ENCODE results near the gene HOXB6.
A peak's percentile ranks its signal among the peaks of the same experiment; 100 is the strongest.

HOXB6 gene

DNA sequence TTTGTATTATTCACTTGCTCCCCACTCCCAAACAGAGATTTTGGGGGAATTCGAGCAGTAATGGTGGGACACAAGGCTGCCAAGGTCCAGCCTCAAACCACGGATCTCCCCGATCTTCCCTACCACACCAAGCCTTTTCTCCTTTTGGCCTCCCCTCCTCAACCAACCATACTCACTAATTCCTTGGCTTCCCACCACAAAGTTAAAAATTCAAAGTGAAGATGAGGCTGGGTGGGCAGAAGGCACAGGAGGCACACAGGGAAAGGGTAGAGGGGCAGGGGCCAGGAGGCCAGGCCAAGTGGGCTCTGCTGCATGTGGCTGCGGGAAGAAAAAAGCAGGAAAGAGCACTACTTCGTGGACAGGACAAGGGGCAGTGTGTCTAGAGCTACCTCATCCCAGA is 41.9 kb downstream of the HOXB6 start:
- H3K4me3 ChIP-seq (ENCODE audit: low read length) = no peak overlapping the region
- DNase-seq (ENCODE audit: low read depth) = no peak

DNA sequence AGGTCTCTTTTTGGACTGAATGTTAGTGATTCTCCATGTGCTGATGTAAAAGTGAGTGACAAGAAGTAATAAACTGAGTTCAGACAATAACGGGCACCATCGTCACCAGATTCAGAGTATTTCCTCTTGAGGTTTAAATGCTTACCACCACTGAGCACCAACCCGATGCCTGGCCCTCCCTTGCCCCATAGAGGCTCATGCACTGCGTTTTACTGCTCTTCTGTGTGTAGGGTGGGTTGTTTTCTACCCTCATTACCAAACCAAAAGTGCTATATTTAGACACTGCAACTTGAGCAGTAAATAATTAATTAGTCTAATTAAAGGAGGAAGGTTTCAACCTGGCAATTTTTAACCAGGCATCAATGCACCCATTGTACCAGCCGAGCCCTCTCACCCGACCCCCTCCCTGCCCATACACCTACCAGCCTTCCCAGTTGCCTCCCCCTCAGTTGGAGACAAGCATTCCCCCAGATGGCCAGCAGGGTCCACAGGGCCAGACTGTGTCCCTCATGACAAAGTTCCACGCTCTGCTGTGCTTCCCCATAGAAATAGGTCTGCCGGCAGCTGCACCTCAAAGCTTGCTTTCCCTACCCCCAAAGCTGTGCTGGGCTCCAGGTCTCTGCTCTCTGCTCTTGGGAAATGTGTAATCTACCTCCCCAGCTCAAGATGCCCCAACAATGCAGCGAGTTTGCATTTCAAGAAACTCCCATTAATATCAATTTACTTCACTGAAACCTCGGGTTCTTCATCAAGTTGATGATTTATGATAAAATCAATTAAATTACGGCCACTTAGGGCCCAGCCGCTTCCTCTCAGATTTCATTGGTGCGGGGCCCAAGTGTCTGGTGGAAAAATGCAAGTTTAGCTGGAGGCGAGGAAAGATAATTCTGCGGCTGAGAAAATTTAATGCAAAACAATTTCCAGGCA is 42.6 kb downstream of the HOXB6 start:
- Histone ChIP-seq H3K27me3 (replicated peaks; ENCODE audit: control insufficient read depth, insufficient read depth, low read length) (no peaks in the 10 kb centered on the region), H3K9me3 (ENCODE audit: control insufficient read depth, low read length) (no peaks in the 10 kb centered on the region), H3K4me1 (ENCODE audit: control insufficient read depth, insufficient read depth, low read length) (peaks cover 46% of the 10 kb centered on the region), H3K4me3 (ENCODE audit: low read length) (no peak overlapping the region), H3K9ac (ENCODE audit: low read length) (no peak overlapping the region), H3K36me3 (ENCODE audit: control insufficient read depth, insufficient read depth, low read length, severe bottlenecking) (no peaks in the 10 kb centered on the region)
- DNase-seq (ENCODE audit: low read depth) = no peak

More for the DNA sequence above, 41.9 kb downstream of the HOXB6 start:
- H3K9ac ChIP-seq (ENCODE audit: low read length) = no peak overlapping the region
- H3K4me1 ChIP-seq (ENCODE audit: control insufficient read depth, insufficient read depth, low read length) = peaks cover 47% of the 10 kb centered on the region
- H3K9me3 ChIP-seq (ENCODE audit: control insufficient read depth, low read length) = no peaks in the 10 kb centered on the region
- H3K27me3 ChIP-seq (replicated peaks; ENCODE audit: control insufficient read depth, insufficient read depth, low read length) = no peaks in the 10 kb centered on the region
- no peaks in the 10 kb centered on the region for H3K36me3 ChIP-seq (ENCODE audit: control insufficient read depth, insufficient read depth, low read length, severe bottlenecking)

DNA sequence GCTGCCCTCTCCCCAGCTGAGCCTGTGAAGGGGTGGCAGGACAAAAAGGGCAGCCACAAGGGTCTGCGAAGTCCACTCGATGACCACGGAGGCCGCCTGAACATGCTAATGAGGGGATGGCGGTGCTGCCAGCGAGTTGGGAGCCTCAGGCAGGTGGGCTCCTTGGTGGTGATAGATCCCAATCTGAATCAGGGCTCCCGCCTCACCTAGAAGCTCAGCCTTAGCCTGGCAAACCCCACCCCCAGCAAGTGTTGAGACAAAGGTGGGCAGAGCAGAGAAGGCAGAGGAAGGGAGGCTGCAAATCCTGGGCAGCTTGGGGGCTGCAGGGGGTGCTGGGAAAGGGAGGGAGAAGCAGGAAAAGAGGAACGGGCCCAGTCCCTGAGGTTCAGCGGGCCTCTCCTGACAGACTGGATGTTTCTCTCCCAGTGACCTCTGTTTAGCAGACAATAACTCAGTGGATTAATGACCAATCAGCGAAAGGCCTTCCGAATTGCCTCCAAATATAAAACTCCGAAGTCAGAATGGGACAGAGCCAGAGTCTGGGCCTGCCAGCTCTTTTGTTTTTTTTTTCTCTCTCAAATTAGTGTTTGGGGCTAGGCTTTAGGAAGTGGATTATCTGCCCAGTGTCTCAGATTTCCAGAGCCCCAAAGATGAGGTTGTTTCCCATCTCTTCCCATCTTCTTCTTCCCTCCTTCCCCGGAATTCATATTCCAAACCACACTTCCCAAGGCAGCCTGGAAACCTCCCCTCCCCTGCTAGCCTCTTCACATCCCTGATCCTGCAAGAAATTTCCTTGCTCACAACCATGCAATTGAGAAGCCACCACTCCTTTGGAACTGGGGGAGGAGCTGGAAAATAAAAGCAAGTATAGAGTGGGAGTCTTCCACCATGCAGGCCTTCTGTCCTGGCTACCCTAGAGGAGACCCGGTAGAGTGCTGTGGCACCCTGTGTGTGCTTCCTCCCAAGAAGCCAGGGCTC is 44.7 kb downstream of the HOXB6 start:
- no peaks in the 10 kb centered on the region for H3K27me3 ChIP-seq (replicated peaks; ENCODE audit: control insufficient read depth, insufficient read depth, low read length)
- no peaks in the 10 kb centered on the region for H3K36me3 ChIP-seq (ENCODE audit: control insufficient read depth, insufficient read depth, low read length, severe bottlenecking)
- no peak for DNase-seq (ENCODE audit: low read depth)
- H3K4me1 ChIP-seq (ENCODE audit: control insufficient read depth, insufficient read depth, low read length) = peaks cover 56% of the 10 kb centered on the region
- H3K4me3 ChIP-seq (ENCODE audit: low read length) = no peak overlapping the region
- H3K9me3 ChIP-seq (ENCODE audit: control insufficient read depth, low read length) = no peaks in the 10 kb centered on the region
- peak overlapping the region; percentile 48 for H3K9ac ChIP-seq (ENCODE audit: low read length)

DNA sequence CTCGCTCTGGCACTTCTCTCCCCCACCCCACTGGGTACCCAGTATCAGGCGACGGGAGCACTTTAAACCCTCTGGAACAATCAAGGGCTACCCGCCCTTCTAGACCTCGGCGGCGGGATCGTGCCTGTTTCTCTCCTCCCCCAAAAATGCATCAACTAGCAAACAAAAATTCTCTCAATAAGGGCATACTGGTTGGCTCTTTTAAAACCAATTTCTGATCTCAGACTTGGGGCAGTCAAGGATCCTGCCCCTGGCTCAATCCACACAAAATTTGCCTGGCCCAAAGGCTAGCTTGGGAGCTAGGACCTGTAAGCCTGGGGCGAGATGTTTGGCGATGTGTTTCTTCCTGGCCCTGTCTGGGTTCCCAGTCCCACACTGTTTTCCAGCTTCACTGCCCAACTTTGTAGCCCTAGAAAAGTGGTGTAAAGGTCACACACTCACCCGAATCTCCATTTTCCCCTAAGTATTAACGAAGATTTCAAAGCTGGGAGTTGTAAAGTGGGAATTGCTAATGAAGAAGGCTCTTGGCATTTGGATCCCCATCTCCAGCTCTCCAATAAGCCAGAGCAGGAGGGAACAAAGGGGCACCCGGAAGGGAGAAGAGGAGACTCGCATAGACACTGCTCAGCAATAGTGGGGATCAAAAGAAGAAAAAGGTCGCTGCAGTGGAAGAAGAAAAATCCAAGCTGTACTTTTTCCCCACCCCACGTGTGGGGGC is 45.5 kb downstream of the HOXB6 start:
- Histone ChIP-seq H3K36me3 (ENCODE audit: control insufficient read depth, insufficient read depth, low read length, severe bottlenecking) (no peaks in the 10 kb centered on the region), H3K9ac (ENCODE audit: low read length) (peak overlapping the region; percentile 48), H3K4me3 (ENCODE audit: low read length) (no peak overlapping the region), H3K27me3 (replicated peaks; ENCODE audit: control insufficient read depth, insufficient read depth, low read length) (no peaks in the 10 kb centered on the region), H3K9me3 (ENCODE audit: control insufficient read depth, low read length) (no peaks in the 10 kb centered on the region), H3K4me1 (ENCODE audit: control insufficient read depth, insufficient read depth, low read length) (peaks cover 56% of the 10 kb centered on the region)
- DNase-seq (ENCODE audit: low read depth) = no peak

DNA sequence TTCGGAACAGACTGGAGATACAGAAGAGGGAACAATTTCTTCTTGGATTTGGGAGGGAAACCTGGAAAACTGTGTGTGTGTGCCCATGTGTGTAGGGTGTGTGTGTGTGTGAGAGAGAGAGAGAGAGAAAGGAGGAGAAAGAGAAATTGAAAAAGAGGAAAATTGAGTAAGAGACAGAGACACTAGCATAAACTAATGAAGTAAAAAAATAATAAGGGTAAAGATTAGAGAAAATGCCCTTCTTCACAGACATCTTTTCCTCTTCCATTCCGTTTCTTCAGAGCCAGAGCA is 46.0 kb downstream of the HOXB6 start:
- no peak for DNase-seq (ENCODE audit: low read depth)
- Histone ChIP-seq H3K36me3 (ENCODE audit: control insufficient read depth, insufficient read depth, low read length, severe bottlenecking) (no peaks in the 10 kb centered on the region), H3K4me3 (ENCODE audit: low read length) (no peak overlapping the region), H3K4me1 (ENCODE audit: control insufficient read depth, insufficient read depth, low read length) (peaks cover 61% of the 10 kb centered on the region), H3K9me3 (ENCODE audit: control insufficient read depth, low read length) (no peaks in the 10 kb centered on the region), H3K9ac (ENCODE audit: low read length) (peak overlapping the region; percentile 48), H3K27me3 (replicated peaks; ENCODE audit: control insufficient read depth, insufficient read depth, low read length) (no peaks in the 10 kb centered on the region)

DNA sequence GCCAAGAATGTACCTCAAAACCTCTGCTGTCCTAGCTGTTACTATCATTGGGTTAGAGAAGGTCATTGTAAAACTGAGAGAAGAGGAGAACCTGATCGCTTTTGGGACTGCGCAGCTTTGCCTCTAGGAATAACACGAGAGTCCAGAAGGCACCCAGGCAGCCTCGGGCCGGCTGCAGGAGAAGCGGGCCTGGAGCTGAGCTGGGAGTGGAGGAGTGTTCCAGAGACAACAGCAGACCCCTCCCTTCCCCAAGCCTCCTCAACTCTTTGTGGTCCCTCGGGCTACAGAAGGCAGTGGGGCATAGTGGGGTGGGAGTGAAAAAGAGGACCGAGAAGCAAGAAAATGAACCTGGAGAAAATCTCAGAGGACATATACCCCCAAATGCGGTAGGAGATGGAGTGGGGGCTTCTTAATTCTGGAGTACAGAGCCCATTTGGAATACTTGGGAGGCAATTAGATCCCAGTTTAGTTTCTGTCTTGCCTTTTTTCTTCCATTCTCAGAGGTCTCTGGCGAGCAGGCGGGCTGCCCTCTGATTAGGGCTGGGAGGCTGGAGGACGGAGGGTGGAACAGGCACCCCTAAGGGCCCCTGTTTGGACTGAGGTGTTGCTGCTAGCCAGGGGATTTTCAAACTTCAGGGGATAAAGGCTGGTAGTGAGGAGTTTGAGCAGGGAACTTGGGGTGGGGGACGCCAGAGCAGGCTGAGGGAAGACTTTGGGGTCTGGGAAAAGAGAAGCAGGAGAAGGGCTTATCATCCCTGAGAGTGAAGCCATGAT is 46.5 kb downstream of the HOXB6 start:
- Histone ChIP-seq H3K9me3 (ENCODE audit: control insufficient read depth, low read length) (no peaks in the 10 kb centered on the region), H3K4me3 (ENCODE audit: low read length) (no peak overlapping the region), H3K9ac (ENCODE audit: low read length) (no peak overlapping the region), H3K27me3 (replicated peaks; ENCODE audit: control insufficient read depth, insufficient read depth, low read length) (no peaks in the 10 kb centered on the region), H3K36me3 (ENCODE audit: control insufficient read depth, insufficient read depth, low read length, severe bottlenecking) (no peaks in the 10 kb centered on the region), H3K4me1 (ENCODE audit: control insufficient read depth, insufficient read depth, low read length) (peaks cover 61% of the 10 kb centered on the region)
- no peak for DNase-seq (ENCODE audit: low read depth)

DNA sequence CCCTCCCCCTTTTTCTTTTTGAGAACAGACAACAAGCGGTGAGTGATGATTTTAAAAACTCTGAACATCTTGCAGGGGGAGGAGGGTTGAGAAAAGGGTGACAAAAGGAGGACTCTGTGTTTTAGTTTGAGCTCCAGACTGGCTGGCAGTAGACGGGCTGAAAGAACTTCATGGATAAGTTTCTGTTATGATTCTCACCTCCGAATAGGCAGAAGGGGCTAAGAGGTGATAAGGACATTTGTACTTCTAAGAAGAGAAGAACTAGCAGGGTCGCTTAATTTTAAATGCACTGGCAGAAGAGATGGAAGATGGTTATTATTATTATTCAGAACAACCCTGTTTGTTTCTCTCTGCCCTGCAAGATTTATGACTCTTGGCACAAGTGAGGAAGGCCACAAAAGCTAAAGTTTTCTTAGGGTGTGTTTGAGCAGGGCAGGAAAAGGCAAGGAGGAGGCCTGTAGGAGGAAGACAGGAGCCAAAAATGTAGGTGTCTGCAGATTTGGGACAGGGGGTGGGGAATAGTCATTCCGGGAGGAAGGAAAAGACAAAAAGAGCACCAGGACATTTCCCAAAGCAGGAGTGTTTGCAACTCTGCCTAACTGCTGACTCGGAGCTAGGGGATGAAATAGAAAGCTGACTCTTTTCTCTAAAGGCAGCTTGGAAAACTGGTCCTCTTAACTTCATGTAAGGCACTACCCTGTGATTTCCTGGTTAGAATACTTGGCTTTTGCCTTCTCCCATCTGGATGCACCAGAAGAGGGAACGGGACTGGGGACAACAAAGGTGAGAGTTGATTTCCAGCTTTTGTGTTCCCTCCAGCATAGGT is 48.0 kb downstream of the HOXB6 start:
- no peak for DNase-seq (ENCODE audit: low read depth)
- Histone ChIP-seq H3K9me3 (ENCODE audit: control insufficient read depth, low read length) (no peaks in the 10 kb centered on the region), H3K36me3 (ENCODE audit: control insufficient read depth, insufficient read depth, low read length, severe bottlenecking) (peaks cover 2% of the 10 kb centered on the region), H3K27me3 (replicated peaks; ENCODE audit: control insufficient read depth, insufficient read depth, low read length) (no peaks in the 10 kb centered on the region), H3K4me1 (ENCODE audit: control insufficient read depth, insufficient read depth, low read length) (peaks cover 68% of the 10 kb centered on the region), H3K9ac (ENCODE audit: low read length) (peak overlapping the region; percentile 66), H3K4me3 (ENCODE audit: low read length) (peak overlapping the region; percentile 60)

DNA sequence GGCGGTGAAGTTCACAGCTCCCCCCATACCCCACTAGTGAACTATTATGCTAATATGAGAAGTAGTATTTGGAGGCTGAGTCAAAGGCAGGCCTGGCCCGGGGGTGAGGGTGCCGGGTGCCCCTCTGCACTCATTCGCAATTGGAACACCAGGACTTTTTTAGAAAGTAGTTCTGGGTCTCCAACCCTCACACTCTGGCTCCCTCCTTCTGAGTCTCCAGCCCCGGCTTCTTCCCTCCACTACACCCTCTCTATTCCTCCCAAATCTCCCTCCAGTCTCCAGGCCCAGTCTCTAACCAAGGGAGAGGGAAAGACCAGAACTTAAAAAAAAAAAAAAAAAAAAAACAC is 48.6 kb downstream of the HOXB6 start:
- Histone ChIP-seq H3K27me3 (replicated peaks; ENCODE audit: control insufficient read depth, insufficient read depth, low read length) (no peaks in the 10 kb centered on the region), H3K4me1 (ENCODE audit: control insufficient read depth, insufficient read depth, low read length) (peaks cover 68% of the 10 kb centered on the region), H3K4me3 (ENCODE audit: low read length) (peak overlapping the region; percentile 60), H3K9ac (ENCODE audit: low read length) (peak overlapping the region; percentile 66), H3K36me3 (ENCODE audit: control insufficient read depth, insufficient read depth, low read length, severe bottlenecking) (peaks cover 4% of the 10 kb centered on the region), H3K9me3 (ENCODE audit: control insufficient read depth, low read length) (no peaks in the 10 kb centered on the region)
- DNase-seq (ENCODE audit: low read depth) = no peak

DNA sequence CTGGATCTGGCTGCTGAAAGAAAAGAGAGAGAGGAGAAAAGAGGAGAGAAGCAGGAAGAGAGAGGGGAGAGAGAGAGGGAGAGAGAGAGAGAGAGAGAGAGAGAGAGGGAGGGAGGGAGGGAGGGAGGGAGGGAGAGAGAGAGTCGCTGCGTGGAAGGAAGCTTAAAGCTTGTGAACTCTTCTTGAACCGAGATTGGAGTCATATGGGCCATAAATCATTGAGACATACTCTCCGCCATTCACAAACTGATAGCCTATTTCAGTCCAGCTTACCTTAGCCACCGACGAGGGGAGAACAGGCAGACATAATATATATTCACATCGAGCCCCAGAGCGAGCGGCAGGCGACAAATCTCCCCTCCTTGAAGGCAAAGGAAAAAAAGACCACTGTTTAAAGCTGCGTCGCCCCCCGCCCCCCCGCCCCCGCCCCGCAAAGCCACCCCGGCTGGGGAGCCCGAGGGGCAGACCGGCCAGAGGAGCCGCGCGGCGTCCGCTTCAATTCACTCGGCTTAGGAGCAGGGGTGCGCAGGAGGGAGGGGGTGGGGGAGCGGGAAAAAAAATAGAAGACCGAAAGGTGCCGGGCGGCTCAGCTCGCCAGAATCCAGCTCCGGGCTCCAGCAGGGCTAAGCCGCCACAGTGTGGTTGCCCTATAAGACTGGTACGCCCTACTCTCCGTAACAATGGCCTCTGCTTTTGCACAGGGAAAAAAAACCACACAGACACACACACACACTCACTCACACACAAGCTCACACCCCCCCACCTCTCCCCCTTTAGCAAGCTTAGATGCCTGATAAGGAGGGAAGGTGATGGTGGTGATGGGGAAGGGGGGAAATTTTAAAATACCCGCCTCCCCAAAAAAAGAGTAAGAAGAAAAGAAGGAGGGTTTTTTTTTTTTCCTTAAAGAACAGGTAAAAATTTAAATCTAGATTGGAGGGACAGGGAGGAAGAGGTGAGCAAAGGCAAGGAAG is 49.2 kb downstream of the HOXB6 start:
- Histone ChIP-seq H3K27me3 (replicated peaks; ENCODE audit: control insufficient read depth, insufficient read depth, low read length) (no peaks in the 10 kb centered on the region), H3K9ac (ENCODE audit: low read length) (peak overlapping the region; percentile 84), H3K9me3 (ENCODE audit: control insufficient read depth, low read length) (no peaks in the 10 kb centered on the region), H3K4me3 (ENCODE audit: low read length) (peak overlapping the region; percentile 78), H3K36me3 (ENCODE audit: control insufficient read depth, insufficient read depth, low read length, severe bottlenecking) (peaks cover 5% of the 10 kb centered on the region), H3K4me1 (ENCODE audit: control insufficient read depth, insufficient read depth, low read length) (peaks cover 66% of the 10 kb centered on the region)
- DNase-seq (ENCODE audit: low read depth) = no peak
